ENCODE measurements around the gene DST. TPM values are rescaled to one million over a fixed set of nuclear protein-coding genes. Genes with fewer than 3 reads are reported as not detected.

Gene DST
- total RNA-seq, 1 donor from 2014 or later, result 450 TPM

DNA sequence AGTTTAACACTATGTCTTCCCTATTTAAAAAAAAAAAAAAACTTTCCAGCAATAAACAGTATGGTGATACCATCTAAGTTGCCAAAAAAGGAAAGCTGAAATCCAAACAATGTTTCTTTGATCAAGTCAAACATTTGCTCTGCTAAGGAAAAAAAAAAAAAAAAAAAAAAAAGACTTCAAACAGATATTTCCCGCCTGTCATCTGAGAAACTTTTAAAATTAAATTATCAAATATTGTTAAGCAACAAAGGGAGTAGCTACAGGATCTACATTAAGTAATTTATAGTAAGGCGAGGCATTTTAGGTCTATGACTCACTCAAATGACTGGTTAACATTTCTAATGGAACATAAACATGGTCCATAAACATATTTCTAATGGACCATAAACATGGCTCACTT, 121.2 kb downstream of the DST start:
- no peak for TF ChIP-seq CTCF (IDR thresholded peaks at IDR 0.05)
- intact Hi-C loops (cut with DNase I), result no loop called here
- Histone ChIP-seq H3K4me1 (peaks cover 17% of the 10 kb centered on the region), H3K27ac (no peak overlapping the region), H3K4me3 (no peak overlapping the region), H3K27me3 (no peaks in the 10 kb centered on the region), H3K9me3 (no peaks in the 10 kb centered on the region), H3K36me3 (peaks cover 34% of the 10 kb centered on the region)
- DNase-seq (no peak), ATAC-seq (no peak)

GRCh38 chr6:56520218-56520617, 122.5 kb downstream of the DST start:
- no peak for ATAC-seq
- TF ChIP-seq CTCF (IDR thresholded peaks at IDR 0.05), result no peak
- Histone ChIP-seq H3K4me1 (peaks cover 17% of the 10 kb centered on the region), H3K4me3 (no peak overlapping the region), H3K36me3 (peaks cover 35% of the 10 kb centered on the region), H3K27ac (no peak overlapping the region), H3K9me3 (no peaks in the 10 kb centered on the region), H3K27me3 (no peaks in the 10 kb centered on the region)
- intact Hi-C loops (cut with DNase I), result no loop called here
- no peak for DNase-seq

DNA sequence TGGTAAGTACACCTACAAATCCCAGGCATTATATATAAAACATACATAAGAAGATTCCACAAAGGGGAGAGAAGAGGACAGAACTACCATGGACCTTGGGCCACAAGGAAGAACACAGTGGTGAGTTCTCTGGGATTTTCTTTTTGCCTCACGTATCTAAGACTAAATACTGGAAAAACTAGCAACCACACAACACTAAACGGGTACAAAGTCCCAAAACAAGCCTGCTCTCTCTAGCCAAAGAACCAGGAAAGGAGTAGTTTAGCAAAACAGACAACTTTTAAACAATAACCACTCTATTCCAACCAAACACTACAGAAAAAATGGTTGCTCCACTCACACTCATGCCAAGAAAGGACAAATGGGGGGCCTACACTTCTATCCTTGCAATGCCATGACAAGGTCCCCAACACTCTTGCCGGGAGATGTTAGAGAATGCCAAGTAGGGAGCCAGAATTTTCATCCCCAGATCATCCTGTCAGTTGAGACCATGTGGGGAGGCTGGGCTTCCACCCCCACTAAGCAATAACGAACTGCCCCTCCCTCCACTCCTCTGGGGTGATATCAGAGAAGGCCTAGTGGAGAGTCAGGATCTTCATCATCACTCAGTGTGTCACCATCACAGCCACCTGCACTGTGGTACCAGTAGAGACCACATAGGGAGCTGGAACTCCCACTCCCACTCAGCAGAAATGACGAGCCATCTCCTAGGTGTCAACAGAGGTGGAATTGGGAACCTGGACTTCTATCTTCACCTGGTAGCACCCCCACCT, 123.5 kb downstream of the DST start:
- no peak for ATAC-seq
- H3K4me1 ChIP-seq, result peaks cover 17% of the 10 kb centered on the region

DNA sequence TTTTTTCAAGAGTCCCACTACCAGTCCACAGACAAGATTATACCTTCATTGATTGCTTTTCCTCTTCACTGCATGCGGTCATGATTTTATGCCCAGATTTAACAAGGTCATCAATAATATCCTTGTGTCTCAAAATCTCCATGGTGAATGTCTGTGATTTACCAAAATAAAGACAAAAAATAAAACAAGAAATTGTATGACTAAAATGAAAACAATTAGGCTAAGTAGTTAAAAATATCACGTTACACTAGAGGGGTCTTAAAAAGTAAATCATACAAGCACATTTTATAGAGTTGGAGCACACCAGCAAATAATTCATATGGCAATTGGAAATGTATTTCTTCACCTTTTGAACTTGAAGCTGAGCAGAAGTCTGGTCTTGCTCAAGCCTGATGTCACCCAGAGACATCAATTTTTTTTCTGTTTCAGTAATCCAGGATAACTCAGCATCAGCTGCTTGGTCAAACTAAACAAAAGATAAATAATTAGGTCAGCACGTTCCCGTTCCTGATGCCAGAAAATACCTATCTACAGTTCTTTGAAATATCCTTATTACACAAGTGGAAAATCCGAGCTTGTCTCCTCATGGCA, 125.4 kb downstream of the DST start:
- no peaks in the 10 kb centered on the region for H3K9me3 ChIP-seq

More for the DNA sequence above, 123.5 kb downstream of the DST start:
- intact Hi-C loops (cut with DNase I), result no loop called here
- no peak overlapping the region for H3K27ac ChIP-seq
- no peak for DNase-seq
- no peak overlapping the region for H3K4me3 ChIP-seq
- H3K27me3 ChIP-seq, result no peaks in the 10 kb centered on the region
- peaks cover 40% of the 10 kb centered on the region for H3K36me3 ChIP-seq
- TF ChIP-seq CTCF (IDR thresholded peaks at IDR 0.05), result no peak
- no peaks in the 10 kb centered on the region for H3K9me3 ChIP-seq

GRCh38 chr6:56516003-56516402, 126.7 kb downstream of the DST start:
- H3K36me3 ChIP-seq, result peaks cover 33% of the 10 kb centered on the region
- ATAC-seq, result no peak
- H3K4me3 ChIP-seq, result no peak overlapping the region
- H3K27ac ChIP-seq, result no peak overlapping the region
- no peaks in the 10 kb centered on the region for H3K9me3 ChIP-seq
- TF ChIP-seq CTCF (IDR thresholded peaks at IDR 0.05), result no peak
- intact Hi-C loops (cut with DNase I), result no loop called here
- peaks cover 6% of the 10 kb centered on the region for H3K4me1 ChIP-seq
- no peaks in the 10 kb centered on the region for H3K27me3 ChIP-seq
- DNase-seq, result no peak

More for the DNA sequence above, 125.4 kb downstream of the DST start:
- no peak for DNase-seq
- peaks cover 14% of the 10 kb centered on the region for H3K4me1 ChIP-seq
- no peak overlapping the region for H3K4me3 ChIP-seq
- no peaks in the 10 kb centered on the region for H3K27me3 ChIP-seq
- TF ChIP-seq CTCF (IDR thresholded peaks at IDR 0.05), result no peak
- no peak for ATAC-seq
- H3K36me3 ChIP-seq, result peaks cover 33% of the 10 kb centered on the region
- no peak overlapping the region for H3K27ac ChIP-seq
- intact Hi-C loops (cut with DNase I), result no loop called here
